ENCODE results near the gene CDR2L.
A peak's percentile ranks its signal among the peaks of the same experiment; 100 is the strongest.
"Not testable (repeated sequence)": the region's sequence is repeated elsewhere in the genome, so short reads cannot be mapped to it uniquely, and the experiment has no call there.

The CDR2L gene

GRCh38 chr17:75009139-75009724 lies 21.8 kb downstream of the CDR2L start:
- DNase-seq: no peak

GRCh38 chr17:75010683-75011400 lies 23.4 kb downstream of the CDR2L start:
- peak in 3 of 51 donors; percentile 10 to 36 (median 28) for DNase-seq

GRCh38 chr17:75011401-75012095 lies 24.1 kb downstream of the CDR2L start:
- peak in 26 of 51 donors; percentile 16 to 69 (median 36) for DNase-seq

DNA sequence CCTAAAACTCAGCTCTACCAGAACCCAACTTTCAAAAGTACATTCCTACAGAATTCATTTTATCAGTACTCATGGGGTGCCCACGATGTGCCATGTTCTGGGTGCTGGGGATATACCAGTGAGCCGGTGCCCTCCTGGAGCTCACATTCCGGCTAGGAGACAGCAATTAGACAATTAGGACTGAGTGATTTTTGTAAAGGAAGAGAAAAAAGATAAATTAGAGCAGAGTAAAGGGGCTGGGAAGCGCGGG lies 24.6 kb downstream of the CDR2L start:
- peak in 2 of 51 donors; percentile 29 to 77 for DNase-seq

GRCh38 chr17:75012346-75013091 lies 25.1 kb downstream of the CDR2L start, which contains the start of gene MRPL58:
Gene MRPL58, plus strand, starts transcription at chr17:75012670. Its CDS starts 17 bp downstream, at chr17:75012687.
- peak; percentile 30 to 94 (median 79) for DNase-seq

GRCh38 chr17:75013092-75013559 lies 25.7 kb downstream of the CDR2L start:
- no peak for DNase-seq

- peak in 3 of 51 donors; percentile 9 to 32 (median 11) for DNase-seq
Measured at GRCh38 chr17:75019146-75019545, 31.7 kb downstream of the CDR2L start.

DNA sequence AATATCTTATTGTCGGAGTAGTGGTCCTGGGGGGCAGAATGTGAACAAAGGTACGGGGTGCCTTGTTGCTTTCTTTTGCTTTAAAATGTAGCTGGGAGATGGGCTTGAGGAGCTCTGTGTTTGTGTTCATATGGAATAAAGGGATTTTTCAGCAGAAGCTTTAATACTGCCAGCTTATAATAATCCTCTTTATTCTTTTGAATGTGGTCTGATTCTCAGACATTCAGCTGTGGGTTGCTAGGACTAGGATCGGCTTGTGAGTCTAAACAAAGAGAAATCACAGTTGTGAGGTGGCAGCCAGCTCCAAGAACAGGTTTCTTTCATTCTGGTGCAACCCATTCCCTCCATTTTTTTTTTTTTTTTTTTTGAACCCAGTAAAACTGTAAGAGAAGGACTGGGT lies 32.3 kb downstream of the CDR2L start:
- peak in 4 of 51 donors; percentile 11 to 57 (median 28) for DNase-seq

DNA sequence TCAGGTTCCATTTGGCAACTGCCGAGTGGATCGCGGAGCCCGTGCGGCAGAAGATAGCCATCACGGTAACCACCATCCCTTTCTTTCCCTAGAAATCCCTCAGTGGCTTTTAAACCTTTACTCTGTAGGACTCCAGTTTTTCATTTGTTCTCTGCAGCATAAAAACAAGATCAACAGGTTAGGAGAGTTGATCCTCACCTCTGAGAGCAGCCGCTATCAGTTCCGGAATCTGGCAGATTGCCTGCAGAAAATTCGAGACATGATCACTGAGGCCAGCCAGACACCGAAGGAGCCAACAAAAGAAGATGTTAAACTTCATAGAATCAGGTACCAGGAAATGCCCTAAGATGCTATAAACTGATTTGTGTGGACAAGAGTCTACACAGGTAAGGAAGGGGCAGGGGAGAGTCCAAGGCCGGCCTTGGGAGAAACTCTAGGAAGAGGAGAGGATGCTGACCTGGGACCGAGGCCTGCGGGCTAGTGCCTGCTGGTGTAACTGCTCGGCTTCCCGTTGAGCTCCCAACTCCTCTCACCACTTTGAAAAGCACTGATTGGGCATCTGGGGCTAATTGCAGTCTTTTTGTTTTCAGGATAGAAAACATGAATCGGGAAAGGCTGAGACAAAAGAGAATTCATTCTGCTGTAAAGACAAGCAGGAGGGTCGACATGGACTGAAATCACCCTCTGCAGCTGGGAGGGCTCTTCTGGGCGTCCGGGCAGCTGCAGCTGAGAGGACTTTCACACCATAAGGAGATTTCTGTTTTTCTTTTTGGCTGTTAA lies 33.1 kb downstream of the CDR2L start:
- peak in 20 of 51 donors; percentile 7 to 76 (median 36) for DNase-seq

- no peak for DNase-seq
Measured at GRCh38 chr17:75024686-75025397, 37.4 kb downstream of the CDR2L start.

GRCh38 chr17:75025398-75025734 lies 37.9 kb downstream of the CDR2L start:
- DNase-seq: not testable (repeated sequence)

DNA sequence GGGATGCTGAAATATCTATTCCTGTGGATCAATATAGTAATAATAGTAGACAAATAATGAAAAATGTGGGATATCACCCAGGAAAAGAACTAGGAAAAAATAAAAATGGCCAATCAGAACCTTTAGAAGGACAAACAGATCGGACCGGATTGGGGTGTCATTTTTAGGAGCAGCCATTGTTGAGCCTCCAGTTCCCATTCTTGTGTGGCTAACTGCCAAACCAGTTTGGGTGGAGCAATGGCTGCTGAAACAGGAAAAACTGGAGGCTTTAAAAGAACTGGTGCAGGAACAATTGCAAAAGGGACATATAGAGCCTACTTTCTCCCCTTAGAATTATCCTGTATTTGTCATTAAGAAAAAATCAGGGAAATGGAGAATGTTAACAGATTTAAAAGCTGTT lies 39.2 kb downstream of the CDR2L start:
- not testable (repeated sequence) for DNase-seq

GRCh38 chr17:75030161-75030560 lies 42.7 kb downstream of the CDR2L start:
- DNase-seq: no peak

DNA sequence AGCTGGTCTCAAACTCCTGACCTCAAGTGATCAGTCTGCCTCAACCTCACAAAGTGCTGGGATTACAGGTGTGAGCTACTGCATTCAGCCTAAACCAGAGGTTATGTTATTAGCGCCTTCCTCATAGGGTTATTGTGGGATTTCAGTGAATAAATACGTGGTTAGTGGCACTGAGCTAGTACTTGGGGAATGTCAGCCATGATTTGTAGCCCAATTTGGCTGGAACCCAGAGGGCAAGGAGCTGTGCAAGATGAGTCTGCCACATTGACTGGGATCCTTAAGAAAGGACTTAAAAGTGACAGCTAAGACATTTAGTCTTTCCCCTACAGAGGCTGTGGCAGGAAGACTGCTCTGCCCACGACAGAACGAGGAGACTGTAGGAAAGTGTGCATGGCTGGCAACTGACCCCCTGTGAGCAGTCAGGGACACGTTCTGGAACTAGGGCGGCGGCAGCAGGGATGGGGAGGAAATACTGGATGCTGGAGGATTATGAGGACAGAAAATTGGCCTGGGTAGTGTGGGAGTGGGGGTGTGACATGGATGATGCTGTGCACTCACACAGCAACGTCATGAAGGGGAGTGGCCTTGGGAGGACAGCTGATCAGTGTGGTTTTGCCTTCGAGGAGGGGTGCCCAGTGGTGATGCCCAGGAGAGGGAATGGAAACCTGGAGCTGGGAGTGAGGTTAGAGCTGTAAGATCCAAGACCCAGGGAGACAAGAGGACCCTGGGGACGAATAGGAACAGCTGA lies 44.7 kb downstream of the CDR2L start:
- DNase-seq: peak; percentile 18 to 93 (median 75)

DNA sequence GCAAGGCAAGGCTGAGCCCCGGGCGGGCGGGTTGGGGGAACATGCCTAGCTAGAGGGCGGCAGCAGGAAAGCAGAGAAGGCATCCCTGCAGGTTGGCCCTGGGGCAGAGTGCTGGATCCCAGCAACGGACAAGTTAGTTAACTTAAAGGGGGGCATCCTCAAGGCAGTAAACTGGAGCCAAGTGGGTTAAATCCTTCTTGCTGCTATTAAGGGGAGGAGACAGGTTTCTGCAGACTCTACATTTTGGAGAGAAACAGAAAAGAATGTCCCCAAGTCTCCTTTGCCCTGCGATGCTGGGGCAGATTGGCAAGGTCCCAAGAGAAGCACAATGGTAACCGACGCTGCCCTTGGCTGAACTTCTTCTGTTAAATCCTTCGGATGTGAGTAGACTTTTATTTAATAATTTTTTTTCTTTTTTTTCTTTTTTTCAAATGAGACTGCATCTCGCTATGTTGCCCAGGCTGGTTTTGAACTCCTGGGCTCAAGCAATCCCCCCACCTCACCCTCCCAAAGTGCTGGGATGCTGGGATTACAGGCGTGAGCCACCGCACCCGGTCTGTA lies 45.4 kb downstream of the CDR2L start:
- peak in 7 of 51 donors; percentile 33 to 58 (median 45) for DNase-seq

- DNase-seq: peak; percentile 43 to 95 (median 82)
Measured at GRCh38 chr17:75033346-75034235, 46.2 kb downstream of the CDR2L start.

GRCh38 chr17:75034236-75034908 lies 46.9 kb downstream of the CDR2L start:
- peak; percentile 43 to 92 (median 74) for DNase-seq
